Measurements from ENCODE around the gene HYOU1. TPM values are rescaled to one million over a fixed set of nuclear protein-coding genes. Genes with fewer than 3 reads are reported as not detected.

The HYOU1 gene
- total RNA-seq, 1 experiment from 2014 or later = 228 TPM

DNA sequence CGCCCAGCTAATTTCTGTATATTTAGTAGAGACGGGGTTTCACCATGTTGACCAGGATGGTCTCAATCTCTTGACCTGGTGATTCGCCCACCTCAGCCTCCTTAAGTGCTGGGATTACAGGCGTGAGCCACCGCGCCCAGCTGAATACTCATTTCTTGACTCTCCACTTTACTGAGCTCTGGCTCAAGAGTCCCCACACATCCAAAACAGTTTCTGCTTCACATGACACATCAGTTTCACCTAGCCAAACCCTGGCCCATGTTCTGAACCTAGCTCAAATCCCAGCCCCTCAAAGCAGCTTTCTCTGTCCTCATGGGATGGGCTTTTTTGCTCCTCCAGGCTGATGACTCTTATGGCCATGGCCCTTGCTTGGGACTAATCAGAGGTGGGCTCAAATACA lies 9.8 kb downstream of the HYOU1 start:
- TF ChIP-seq, protein P1, sequence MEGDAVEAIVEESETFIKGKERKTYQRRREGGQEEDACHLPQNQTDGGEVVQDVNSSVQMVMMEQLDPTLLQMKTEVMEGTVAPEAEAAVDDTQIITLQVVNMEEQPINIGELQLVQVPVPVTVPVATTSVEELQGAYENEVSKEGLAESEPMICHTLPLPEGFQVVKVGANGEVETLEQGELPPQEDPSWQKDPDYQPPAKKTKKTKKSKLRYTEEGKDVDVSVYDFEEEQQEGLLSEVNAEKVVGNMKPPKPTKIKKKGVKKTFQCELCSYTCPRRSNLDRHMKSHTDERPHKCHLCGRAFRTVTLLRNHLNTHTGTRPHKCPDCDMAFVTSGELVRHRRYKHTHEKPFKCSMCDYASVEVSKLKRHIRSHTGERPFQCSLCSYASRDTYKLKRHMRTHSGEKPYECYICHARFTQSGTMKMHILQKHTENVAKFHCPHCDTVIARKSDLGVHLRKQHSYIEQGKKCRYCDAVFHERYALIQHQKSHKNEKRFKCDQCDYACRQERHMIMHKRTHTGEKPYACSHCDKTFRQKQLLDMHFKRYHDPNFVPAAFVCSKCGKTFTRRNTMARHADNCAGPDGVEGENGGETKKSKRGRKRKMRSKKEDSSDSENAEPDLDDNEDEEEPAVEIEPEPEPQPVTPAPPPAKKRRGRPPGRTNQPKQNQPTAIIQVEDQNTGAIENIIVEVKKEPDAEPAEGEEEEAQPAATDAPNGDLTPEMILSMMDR (conservative IDR thresholded peaks at IDR 0.05) = no peak
- Histone ChIP-seq H2BK5ac (ENCODE audit: insufficient read length, low read length) (no peak overlapping the region), H2BK120ac (ENCODE audit: low read depth, low read length, poor library complexity, severe bottlenecking) (no peak overlapping the region), H2AK5ac (ENCODE audit: insufficient read length, low read length) (no peak overlapping the region), H3K4me2 (ENCODE audit: insufficient read depth, insufficient read length, low read length) (no peak overlapping the region), H2BK15ac (ENCODE audit: low read depth, low read length) (no peak overlapping the region), H2BK12ac (ENCODE audit: insufficient read length, low read depth, low read length) (no peak overlapping the region), H3K27me3 (ENCODE audit: insufficient read depth, low read length) (no peaks in the 10 kb centered on the region), H2AFZ (ENCODE audit: low read length) (no peak overlapping the region), H3K4me1 (ENCODE audit: insufficient read depth, low read length) (no peaks in the 10 kb centered on the region), H3K9me3 (ENCODE audit: control insufficient read depth, low read depth, low read length) (no peaks in the 10 kb centered on the region), H3K79me2 (ENCODE audit: insufficient read depth, low read length) (no peaks in the 10 kb centered on the region), H4K8ac (replicated peaks; ENCODE audit: insufficient read length, low read depth, low read length) (no peak overlapping the region), H3K79me1 (ENCODE audit: insufficient read depth, low read depth, low read length, poor library complexity, severe bottlenecking) (no peaks in the 10 kb centered on the region), H3K4ac (ENCODE audit: low read depth, low read length) (no peak overlapping the region), H4K5ac (ENCODE audit: insufficient read length, low read depth, low read length) (no peak overlapping the region), H3K27ac (ENCODE audit: insufficient read length, low read depth, low read length) (no peak overlapping the region), H4K20me1 (ENCODE audit: control insufficient read depth, insufficient read depth, insufficient read length) (no peaks in the 10 kb centered on the region), H3K23me2 (ENCODE audit: insufficient read length, low read depth, low read length, poor library complexity, severe bottlenecking) (no peaks in the 10 kb centered on the region), H3K56ac (ENCODE audit: insufficient read length, low read depth, low read length) (no peak overlapping the region), H3K18ac (ENCODE audit: insufficient read length, low read depth, low read length) (no peak overlapping the region), H3K14ac (ENCODE audit: insufficient read depth, low read length) (no peak overlapping the region), H3T11ph (ENCODE audit: low read length) (no peak overlapping the region), H4K91ac (ENCODE audit: insufficient read length, low read depth, low read length) (no peak overlapping the region), H3K23ac (ENCODE audit: insufficient read length, low read depth, low read length) (no peak overlapping the region), H3K9ac (ENCODE audit: extremely low read depth, insufficient read length, low read length) (no peak overlapping the region), H2BK20ac (ENCODE audit: low read depth, low read length, poor library complexity, severe bottlenecking) (no peak overlapping the region)
- H3K27me3 Mint-ChIP-seq (ENCODE audit: low read depth) = no peaks in the 10 kb centered on the region
- DNase-seq = no peak
- no peak overlapping the region; a peak in 1 of 7 replicates for H3K27ac Mint-ChIP-seq
- WGBS (ENCODE audit: extremely low coverage, insufficient read length, low lambda C conversion rate) = no CpG with 5 or more reads among the region's 6 CpGs
- H3K4me1 Mint-ChIP-seq = peaks cover 2 to 13% of the 10 kb centered on the region in 2 experiments; a peak in 3 of 4 replicates
- H3K36me3 Mint-ChIP-seq (ENCODE audit: insufficient read depth in 1 of 3, low read depth in 3 of 3) = peaks cover 59 to 79% (median 69%) of the 10 kb centered on the region in 3 experiments
- no peak overlapping the region for H3K4me3 Mint-ChIP-seq
- no peaks in the 10 kb centered on the region for H3K9me3 Mint-ChIP-seq

Measured in H9 (cell line).